HG03025 (cell line): ENCODE measurements around the gene SLC25A21.

Source experiments
- ATAC-seq: cut with Tn5 transposase; IDR thresholded peaks from one replicate; pipeline ENCODE4 v1.9.1; 2021; ENCODE audit warnings: mild to moderate bottlenecking, moderate library complexity; ENCODE audit not compliant: unreplicated experiment, low FRiP score

The SLC25A21 gene

DNA sequence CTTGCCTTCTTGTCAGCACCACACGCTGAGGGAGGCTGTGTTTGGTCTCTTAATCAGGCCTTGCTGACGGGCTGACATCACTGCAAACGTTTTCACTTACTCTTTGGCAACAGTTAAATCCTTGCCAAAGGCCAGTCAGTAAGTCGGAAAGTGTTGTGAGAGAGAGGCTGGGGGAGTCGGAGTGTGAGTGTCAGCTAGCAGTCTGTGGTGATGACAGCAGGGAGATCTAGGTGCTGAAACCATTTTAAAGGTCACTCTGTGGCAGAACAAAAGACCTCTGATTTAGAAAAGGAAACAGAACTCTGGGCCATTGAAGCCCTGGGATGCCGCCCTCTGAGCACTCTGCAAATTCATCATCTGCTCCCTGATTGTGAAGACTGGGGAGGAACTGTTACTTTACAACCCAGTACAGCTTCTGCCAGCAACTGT lies 367.3 kb downstream of the SLC25A21 start:
- no peak for ATAC-seq

DNA sequence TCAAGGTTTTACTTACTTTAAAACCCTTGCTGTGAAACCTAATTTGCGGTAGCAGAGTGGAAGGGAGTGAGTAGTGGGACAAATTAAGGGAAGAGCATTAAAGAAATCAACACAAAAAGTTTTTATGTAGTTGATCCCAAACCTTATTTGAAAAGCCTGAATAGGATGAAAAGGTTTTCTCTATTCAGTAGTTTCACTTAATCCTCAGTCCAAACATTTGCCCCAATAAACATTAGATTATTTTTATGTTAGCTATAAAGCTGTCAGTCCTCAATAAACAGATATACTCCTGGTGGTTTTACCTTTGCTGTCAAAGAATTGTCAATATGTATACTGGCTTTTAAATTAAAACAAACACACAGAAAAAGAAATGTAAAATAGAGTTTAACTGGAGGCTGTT lies 374.8 kb downstream of the SLC25A21 start:
- no peak for ATAC-seq

DNA sequence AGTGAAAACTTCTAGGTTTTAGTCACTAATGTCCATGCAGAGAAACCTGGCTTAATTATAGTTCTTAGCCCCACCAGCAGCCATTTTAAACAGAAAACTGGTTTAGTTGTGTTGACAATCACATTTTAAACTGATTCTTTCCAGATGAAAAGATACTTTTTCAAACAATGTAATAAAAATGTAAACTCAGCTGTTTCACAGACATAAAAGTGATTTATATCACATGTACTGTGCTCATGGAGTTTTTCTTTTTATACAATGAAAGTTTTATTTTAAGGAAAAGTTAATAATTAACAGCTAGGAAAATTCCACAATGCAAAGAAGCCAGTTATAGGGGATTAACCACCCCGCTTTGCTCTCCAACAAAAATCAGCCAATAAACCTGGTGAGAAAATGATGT lies 381.0 kb downstream of the SLC25A21 start:
- no peak for ATAC-seq

DNA sequence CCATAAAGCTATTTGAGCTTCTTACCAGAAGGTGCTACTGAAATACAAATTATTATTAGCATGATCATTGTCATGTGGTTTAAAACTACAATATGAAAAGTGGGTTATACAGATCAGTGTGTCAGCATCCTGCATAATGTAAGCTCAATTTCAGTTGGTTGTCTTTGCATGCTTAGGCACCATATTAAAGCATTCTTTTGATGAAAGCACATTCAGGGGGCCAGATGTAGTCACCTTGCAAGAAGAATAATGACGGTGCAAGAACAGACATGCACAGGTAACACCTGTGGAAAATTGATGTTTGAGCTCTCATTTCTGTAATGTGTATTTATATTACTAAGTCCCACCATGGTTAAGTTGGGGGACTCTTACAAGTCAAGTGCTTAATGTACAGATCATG lies 386.9 kb downstream of the SLC25A21 start:
- ATAC-seq = no peak

DNA sequence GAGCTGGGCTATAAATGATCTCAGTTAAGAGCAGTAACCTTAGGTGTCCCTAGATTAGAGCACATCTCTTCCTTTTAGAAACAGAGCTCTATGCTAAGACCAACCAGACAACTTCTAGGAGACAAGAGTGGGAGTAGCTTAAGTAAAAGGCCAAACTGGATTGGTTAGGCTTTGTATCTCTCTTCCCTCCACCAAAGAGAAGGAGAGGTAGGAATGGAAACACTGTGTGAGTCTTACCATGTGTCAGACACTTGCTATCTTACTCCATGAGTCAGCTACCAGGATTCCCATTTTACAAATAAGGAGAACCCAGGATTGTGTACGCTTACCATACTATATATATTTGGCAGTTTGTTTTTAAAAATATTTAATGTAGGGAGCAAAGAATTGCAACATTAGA lies 387.9 kb downstream of the SLC25A21 start:
- ATAC-seq = no peak

DNA sequence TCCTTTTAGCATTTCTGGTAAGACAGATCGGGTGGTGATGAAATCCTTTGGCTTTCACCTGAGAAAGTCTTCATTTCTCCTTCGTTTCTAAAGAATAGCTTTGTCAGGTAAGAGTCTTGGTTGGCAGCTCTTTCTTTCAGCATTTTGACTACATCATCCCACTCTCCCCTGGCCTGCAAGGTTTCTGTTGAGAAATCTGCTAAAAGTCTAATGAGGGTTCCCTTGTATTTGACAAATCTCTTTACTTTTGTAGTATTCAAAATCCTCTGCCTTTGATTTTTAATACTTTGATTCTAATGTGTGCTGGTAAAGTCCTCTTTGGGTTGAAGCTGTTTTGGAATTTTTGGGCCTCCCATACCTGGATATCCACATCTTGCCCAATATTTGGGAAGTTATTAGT lies 390.5 kb downstream of the SLC25A21 start:
- ATAC-seq = no peak

DNA sequence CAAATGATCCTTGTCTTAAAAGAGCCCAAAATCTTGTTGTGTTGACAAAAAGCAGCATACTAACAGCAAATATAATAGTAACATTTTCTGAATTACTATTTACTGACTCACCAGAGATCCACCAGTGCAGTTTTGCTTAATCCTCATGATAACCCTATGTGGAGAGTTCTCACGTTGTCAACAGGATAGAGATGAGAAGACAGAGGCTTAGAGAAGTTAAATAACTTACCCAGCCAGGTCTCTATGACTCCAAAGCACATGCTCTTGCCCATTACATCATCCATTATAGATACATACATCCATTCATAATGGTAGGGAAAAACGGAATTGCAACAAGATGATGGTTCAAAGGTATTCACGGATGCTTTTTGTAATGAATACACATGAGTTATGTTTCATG lies 398.8 kb downstream of the SLC25A21 start:
- no peak for ATAC-seq

DNA sequence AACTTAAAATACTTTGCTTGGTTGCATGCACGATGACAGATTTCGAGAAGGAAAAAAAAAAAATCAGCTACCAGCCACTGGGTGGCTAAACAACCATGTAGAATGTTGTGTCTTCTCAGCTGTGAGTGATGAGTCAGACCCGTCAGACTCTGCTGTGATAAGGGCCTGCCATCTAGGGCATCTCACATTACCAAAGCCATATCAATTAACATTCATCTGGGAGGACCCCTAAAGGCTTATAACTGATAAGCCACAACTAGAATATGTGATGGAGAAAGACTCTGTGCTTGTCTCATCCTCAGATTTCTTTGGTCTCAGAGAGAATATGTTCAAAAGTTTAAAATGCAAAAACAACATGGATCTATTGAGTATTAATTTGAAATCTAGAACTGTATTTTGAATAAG lies 399.3 kb downstream of the SLC25A21 start:
- ATAC-seq = no peak

DNA sequence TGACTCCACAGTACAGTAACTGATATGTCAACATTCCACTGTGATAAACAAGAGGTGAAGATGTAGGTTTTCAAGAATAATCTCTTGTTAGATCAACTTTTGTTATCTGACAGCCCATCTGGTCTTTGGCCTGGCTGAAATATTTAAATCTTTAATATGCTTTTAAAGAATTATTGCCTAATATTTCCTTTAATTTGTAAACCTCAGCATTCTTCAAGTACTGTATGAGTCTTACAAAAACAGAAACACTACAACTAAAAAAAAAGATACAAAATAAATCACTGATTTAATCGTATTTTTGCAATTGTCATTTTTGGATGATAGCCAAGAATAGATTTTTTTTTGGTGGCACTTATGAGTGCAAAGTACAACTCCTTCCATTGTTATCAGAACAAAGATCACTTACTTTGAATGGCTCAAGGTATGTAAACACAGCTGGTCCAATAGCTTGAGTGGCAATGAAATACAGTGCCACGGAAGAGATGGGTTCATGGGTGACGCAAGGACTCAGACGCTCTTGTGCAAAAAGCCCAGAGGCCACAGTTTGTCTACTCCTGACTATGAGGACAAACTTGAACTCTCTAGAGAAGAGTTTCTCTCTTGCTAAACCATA lies 401.3 kb downstream of the SLC25A21 start:
- ATAC-seq = no peak

DNA sequence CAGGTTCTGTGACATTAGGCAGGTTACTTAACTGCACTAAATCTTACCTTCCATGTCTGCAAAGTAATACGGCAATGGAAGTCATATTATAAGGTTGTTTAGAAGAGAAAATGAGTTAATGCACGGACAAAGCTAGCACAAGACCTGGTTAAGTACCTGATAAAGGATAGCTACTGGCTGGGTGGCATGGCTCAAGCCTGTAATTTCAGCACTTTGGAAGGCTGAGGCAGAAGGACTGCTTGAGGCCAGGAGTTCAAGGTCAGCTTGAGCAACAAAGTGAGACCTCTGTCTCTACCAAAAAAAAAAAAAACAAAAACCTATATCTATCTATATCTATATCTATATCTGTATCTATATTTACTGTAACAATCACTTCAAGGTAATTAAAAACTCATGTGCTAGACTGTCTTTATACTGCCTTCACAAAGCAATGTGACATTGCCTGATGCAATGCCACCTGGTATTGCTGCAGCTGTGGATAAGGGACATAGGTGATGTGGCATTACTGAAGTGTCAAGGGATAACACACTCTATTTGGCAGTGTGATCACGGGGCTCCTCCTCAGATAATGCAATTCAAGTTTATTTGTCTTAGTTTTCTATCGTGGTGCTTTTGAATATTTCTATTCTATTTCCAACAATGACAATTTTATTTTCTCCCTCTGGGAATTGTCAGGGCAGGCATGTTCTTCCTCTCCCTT lies 403.6 kb downstream of the SLC25A21 start:
- no peak for ATAC-seq

DNA sequence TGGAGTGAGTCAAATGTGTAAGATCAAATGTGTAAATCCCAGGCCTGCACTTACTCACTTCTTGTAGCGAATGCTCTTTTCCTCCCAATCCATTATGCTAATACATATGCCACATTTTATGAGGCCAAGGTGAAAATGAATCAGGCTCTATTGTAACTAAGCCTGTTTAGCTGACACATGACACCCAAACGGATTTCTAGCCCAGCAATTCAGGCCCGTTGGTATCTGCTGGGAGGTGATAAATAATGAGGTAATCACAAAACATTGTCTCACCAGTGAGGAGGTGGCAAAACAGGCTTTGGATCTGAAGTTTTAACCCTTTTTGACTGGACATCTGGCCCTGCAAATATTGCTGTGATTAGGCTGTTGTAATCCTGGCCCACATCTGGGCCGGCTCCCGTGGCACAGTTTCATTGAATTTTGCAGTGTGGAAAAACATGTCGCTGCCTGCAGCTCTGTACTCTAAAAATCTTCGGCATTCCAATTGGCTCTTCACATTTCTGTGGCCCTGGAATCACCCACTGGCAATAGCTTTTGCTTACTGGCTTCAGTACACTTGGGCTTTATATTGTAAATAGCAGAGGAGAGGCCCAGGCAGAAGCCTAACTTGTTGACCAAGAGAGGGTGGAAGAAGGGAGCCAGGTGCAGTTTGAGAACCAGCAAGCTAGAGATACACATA lies 404.7 kb downstream of the SLC25A21 start:
- ATAC-seq = no peak

DNA sequence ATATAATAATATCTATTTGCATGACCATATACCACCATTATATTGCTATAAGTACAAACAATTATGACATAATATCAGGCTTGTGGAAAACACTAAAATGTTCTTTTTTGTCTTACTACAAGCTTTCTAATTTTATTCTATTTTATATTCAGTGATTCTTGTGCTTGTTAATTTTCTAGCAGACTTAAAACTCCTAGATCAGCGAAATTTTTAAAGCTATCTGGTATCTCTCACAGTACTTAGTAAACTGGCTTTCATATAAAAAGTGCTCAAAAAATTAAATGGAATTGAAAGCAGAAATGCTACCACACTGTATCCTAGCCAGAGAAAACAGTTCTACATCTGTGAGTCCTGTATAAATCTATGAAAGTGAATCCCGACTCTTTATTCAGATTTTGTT lies 405.4 kb downstream of the SLC25A21 start:
- ATAC-seq = no peak

DNA sequence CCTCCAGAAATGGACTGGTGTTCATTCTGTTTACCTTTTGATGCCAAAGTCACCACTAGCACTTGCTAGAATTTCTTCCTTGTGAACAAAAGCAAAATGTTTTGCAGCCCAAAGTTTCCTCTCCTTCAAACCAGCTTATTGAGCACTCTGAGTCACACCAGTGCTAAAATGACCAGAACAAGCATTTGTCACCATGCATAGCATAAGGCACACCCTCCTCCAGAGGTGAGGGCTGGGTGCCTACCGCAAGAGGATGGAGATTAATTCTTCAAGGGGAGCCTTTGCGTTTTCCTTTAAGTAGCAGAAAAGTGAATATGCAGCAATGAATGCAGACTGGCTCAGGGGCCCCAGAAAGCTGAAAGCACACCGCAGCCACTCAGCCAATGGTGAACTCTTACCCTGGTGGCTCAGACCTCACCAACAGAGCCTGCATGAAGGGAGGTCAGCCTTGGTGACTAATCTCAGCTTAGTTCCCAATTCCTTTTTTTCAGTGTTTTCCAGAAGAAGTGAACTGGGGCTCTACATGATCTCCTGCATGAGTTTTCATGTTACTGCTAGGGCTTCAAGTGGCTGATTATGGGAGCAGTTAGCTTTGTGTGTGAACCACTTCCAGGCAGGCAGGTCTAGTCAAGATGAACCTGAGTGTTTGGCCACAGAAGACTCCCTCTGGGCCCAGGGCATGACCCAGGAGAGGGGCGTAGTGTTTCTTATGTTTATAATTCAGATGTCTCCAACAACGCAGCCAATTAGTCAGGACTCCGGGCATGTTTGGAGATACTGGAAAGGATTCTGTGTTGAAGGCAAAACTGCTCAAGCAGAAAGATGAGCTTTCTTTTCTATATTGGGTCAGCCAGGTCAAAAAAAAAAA lies 414.4 kb downstream of the SLC25A21 start:
- ATAC-seq = no peak

DNA sequence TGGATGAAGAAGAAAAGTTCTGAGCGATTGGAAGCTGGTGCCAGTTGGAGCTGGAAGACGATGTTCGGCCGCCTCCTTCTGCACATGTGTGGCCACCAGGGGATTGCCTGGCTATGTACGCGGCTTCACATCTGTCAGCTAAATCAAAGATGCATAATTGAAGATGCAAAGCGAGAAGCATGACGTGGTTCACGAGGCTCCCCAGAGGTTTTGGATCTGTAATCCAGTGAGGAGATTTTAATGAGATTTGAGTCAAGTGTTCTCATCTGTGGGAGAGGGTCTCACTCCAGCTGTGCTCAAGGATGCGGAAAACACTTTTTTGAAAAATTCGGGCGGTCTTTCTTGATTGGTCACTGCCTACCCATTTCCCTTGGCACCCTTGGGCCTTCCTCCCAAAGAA lies 416.2 kb downstream of the SLC25A21 start:
- ATAC-seq = no peak

DNA sequence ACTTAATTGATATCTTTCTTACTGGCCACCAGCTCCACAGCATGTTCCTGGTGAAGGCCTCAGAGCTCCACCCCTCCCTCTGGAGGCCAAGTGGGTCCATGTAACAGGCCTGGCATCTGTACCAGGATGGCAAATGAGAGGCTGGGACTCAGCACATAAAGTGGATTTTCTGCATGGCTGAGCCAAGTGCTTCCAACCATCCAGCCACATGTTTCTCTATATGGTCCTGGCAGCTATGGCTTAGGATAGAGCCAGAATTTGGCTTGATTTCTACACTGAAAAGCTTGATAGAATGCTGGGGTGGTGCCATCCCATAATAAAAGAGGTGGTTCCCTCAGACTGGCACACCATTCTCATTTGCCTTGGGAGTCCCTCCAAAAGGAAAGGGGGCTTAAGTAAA lies 416.6 kb downstream of the SLC25A21 start:
- ATAC-seq = no peak

DNA sequence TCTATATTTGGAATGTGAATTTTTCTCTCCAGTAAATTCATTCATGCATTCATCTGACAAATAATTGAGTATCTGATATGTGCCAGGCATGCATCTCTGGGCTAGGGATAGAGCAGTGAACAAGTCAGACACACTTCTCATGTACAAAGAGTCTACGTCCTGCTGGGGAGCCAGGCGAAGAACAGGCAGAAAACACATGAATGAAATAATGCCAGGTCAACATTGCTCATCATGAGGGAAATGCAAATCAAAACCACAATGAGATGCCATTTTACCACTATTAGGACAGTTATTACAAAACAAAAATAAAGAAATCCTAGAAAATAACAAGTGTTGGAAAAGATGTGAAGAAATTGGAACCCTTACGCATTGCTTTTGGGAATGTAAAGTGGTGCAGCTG lies 420.5 kb downstream of the SLC25A21 start:
- ATAC-seq = no peak

DNA sequence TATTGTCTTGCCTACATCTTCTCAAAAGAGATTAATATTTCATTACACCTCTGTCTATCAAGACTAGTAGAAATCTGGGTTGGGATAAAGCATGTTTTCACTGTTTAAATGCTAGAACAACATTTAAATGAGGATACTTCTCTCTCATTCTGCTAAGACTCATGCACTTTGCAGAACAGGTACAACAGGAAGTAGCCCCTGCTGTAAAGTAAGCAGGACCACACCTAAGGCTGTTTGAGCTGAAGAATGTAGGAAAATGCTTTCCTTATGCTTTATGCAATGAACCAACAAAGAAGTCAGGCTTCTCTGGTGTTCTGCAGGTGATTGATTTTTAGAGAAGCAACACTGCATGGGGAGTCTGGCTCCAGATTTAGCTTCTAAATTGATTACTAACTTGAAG lies 421.3 kb downstream of the SLC25A21 start:
- ATAC-seq = no peak

DNA sequence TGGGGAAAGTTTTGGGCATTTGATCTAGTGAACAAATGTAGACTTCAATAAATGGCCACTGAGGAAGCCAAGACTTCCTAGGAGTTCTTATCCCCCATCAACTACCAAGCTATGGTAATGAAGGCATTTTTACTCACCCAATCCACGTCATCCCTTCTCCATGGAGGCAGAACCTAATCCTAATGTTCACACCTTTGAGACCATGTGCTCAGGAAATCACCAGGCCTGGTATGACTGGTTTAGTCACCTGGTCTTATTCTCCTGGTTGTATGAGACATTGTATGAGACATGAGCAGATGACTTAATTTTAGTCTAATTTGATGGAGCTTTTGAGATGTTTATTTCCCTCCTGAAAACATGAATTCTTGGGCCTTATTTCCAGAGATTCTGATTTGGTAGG lies 422.2 kb downstream of the SLC25A21 start:
- no peak for ATAC-seq

DNA sequence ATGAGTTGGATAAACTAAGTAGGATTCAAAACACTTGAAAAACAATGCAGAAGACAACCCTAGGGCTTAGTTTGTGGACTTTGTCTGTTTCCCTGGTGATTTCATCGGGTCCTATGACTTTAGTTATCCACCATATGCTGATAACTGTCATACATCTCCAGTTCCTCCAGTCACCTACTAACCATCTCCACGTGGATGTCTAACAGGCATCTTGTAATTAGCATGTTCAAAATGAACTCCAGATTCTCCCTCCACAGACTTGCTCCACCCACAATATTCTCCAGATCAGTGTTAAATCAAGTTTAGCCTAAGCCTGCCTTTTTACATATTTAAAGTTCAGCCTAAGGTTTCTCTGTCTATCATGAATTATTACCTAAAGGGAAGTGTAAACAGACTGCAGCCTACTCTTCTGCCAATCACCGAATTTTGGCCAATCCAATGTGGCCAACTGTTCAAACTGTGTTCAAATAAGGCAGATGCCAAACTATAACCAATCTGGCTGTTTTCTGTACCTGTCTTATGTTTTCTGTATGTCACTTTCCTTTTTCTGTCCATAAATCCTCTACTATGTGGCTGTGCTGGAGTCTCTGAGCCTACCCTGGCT lies 423.7 kb downstream of the SLC25A21 start:
- ATAC-seq = no peak

DNA sequence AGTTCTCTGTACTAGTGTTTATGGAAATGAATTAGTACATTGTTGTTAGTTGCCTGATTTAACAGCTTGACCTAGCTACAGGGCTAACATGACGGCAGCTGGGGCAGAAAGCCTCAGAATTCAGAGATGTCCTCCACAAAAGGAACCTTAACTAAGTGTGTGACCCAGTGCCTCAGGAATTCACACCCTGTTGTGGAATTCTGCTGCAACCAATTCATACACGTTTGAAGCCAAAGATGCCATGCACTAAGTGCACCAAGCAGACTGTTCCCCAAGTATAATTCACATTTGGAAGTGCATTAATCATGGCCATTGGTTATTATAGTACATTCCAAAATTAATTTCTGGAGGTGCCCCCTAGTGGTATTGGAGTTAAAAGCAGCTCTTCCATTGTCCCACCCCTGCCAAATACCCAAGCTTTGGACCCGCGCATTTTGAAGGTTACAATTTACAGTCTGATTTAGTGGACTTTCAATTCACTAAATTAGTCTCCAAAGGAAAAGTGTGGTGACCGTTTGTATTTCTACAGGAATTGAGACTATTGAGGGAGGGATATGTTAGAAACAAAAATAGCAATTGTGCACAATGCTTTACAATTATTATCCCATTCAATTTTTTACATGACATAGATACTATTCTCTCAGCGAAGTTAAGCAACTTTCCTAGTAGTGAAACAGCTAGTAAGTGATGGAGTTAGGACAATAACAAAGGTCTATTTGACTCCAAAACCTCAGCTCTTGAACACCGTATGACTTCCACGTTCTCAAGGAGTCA lies 424.8 kb downstream of the SLC25A21 start:
- no peak for ATAC-seq
